Fibroblast of villous mesenchyme (primary cell): ENCODE results near the gene CTR9. TPM values are rescaled to one million over a fixed set of nuclear protein-coding genes. Genes with fewer than 3 reads are reported as not detected.

Experiments
- DNase-seq: peaks from one replicate; pipeline ENCODE4 v3.0.0-alpha.2; 2010; ENCODE audit warnings: low read depth
- H3K4me3 ChIP-seq: 2 replicates; pipeline ENCODE4 v1.5.1; 2011; ENCODE audit warnings: low read depth, mild to moderate bottlenecking, low read length
- CTCF ChIP-seq: IDR thresholded peaks from 2 replicates; pipeline ENCODE4 v1.5.1; 2012; ENCODE audit warnings: low read depth, mild to moderate bottlenecking, low read length; ENCODE audit not compliant: insufficient read depth
- total RNA-seq: library from RNA; depleted of rRNA; stranded (reverse); fragments of >200 nt; gene quantifications from 2 replicates; pipeline ENCODE4 v1.2.3, GENCODE V29; 2012

CTR9 gene
- total RNA-seq, 1 donor: 36.7 TPM

- no peak overlapping the region for H3K4me3 ChIP-seq
- no peak for DNase-seq
- no peak for TF ChIP-seq CTCF
Measured at GRCh38 chr11:10716543-10717259, 34.3 kb upstream of the CTR9 start.

- no peak overlapping the region for H3K4me3 ChIP-seq
- no peak for TF ChIP-seq CTCF
- DNase-seq: no peak
Measured at GRCh38 chr11:10719616-10720015, 31.4 kb upstream of the CTR9 start.

GRCh38 chr11:10720881-10721376 is 30.1 kb upstream of the CTR9 start:
- TF ChIP-seq CTCF: no peak
- DNase-seq: no peak
- no peak overlapping the region for H3K4me3 ChIP-seq

GRCh38 chr11:10722307-10722706 is 28.7 kb upstream of the CTR9 start:
- no peak for TF ChIP-seq CTCF
- no peak for DNase-seq
- H3K4me3 ChIP-seq: no peak overlapping the region

GRCh38 chr11:10725114-10725906 is 25.7 kb upstream of the CTR9 start:
- no peak overlapping the region for H3K4me3 ChIP-seq
- no peak for TF ChIP-seq CTCF
- DNase-seq: peak; percentile 52

GRCh38 chr11:10725907-10726253 is 25.2 kb upstream of the CTR9 start:
- no peak for DNase-seq
- no peak overlapping the region for H3K4me3 ChIP-seq
- no peak for TF ChIP-seq CTCF
